Activated T-cell treated with anti-CD3 and anti-CD28 coated beads, Interleukin-2, amount 50 U/mL, for 4 hours (primary cell): ENCODE measurements around the gene GPR152. TPM values are rescaled to one million over a fixed set of nuclear protein-coding genes. Genes with fewer than 3 reads are reported as not detected.

Experiments used
- ATAC-seq, 2 donors: fragments of 200-7000 bp; cut with Tn5 transposase; one replicate each; pipeline ENCODE4 v1.10.0; 2021
- DNase-seq: peaks from one replicate; pipeline ENCODE4 v3.0.0-alpha.2; 2020
- H3K27me3 Mint-ChIP-seq: one replicate; pipeline ENCODE4 v1.8.0; 2021; ENCODE audit warnings: low read depth, mixed read lengths
- H3K36me3 Mint-ChIP-seq: one replicate; pipeline ENCODE4 v1.8.0; 2022; ENCODE audit warnings: mixed read lengths; ENCODE audit not compliant: insufficient read depth
- H3K4me1 Mint-ChIP-seq: one replicate; pipeline ENCODE4 v1.8.0; 2021; ENCODE audit warnings: low read depth, mixed read lengths
- H3K4me3 Mint-ChIP-seq: one replicate; pipeline ENCODE4 v1.8.0; 2021; ENCODE audit warnings: mild to moderate bottlenecking, moderate library complexity, mixed read lengths
- H3K9me3 Mint-ChIP-seq: one replicate; pipeline ENCODE4 v1.8.0; 2021; ENCODE audit warnings: mixed read lengths
- total RNA-seq, 3 donors: library from RNA; stranded (reverse); gene quantifications; one replicate each; pipeline ENCODE4 v1.2.1, GENCODE V29; 2021

GPR152 gene
- total RNA-seq, 3 donors from 2014 or later: not detected

GRCh38 chr11:67420646-67421429, 31.7 kb downstream of the GPR152 start:
- peak; percentile 99 for DNase-seq
- H3K4me1 Mint-ChIP-seq: peaks cover 49% of the 10 kb centered on the region
- peak overlapping the region; percentile 79 for H3K4me3 Mint-ChIP-seq
- ATAC-seq: peak; percentile 86 to 90
- H3K36me3 Mint-ChIP-seq: no peaks in the 10 kb centered on the region
- no peaks in the 10 kb centered on the region for H3K27me3 Mint-ChIP-seq
- no peaks in the 10 kb centered on the region for H3K9me3 Mint-ChIP-seq

GRCh38 chr11:67420147-67420645, 32.3 kb downstream of the GPR152 start:
- H3K27me3 Mint-ChIP-seq: no peaks in the 10 kb centered on the region
- H3K4me1 Mint-ChIP-seq: peaks cover 50% of the 10 kb centered on the region
- ATAC-seq (no peak), DNase-seq (no peak)
- H3K9me3 Mint-ChIP-seq: no peaks in the 10 kb centered on the region
- no peaks in the 10 kb centered on the region for H3K36me3 Mint-ChIP-seq
- H3K4me3 Mint-ChIP-seq: peak overlapping the region; percentile 79

- ATAC-seq: no peak
- H3K36me3 Mint-ChIP-seq: no peaks in the 10 kb centered on the region
- peak overlapping the region; percentile 79 for H3K4me3 Mint-ChIP-seq
- peaks cover 50% of the 10 kb centered on the region for H3K4me1 Mint-ChIP-seq
- no peak for DNase-seq
- H3K9me3 Mint-ChIP-seq: no peaks in the 10 kb centered on the region
- no peaks in the 10 kb centered on the region for H3K27me3 Mint-ChIP-seq
These were observed 33.0 kb downstream of the GPR152 start for GRCh38 chr11:67419325-67420049.

- Mint-ChIP-seq H3K27me3 (no peaks in the 10 kb centered on the region), H3K9me3 (no peaks in the 10 kb centered on the region), H3K36me3 (no peaks in the 10 kb centered on the region), H3K4me3 (peak overlapping the region; percentile 79), H3K4me1 (peaks cover 49% of the 10 kb centered on the region)
- ATAC-seq (no peak), DNase-seq (no peak)
These were observed 33.9 kb downstream of the GPR152 start for GRCh38 chr11:67418476-67419281.

GRCh38 chr11:67417425-67417824, 35.1 kb downstream of the GPR152 start:
- Mint-ChIP-seq H3K9me3 (no peaks in the 10 kb centered on the region), H3K27me3 (no peaks in the 10 kb centered on the region), H3K4me1 (peaks cover 61% of the 10 kb centered on the region), H3K4me3 (no peak overlapping the region), H3K36me3 (no peaks in the 10 kb centered on the region)
- DNase-seq (no peak), ATAC-seq (no peak)

GRCh38 chr11:67416416-67417335, 35.9 kb downstream of the GPR152 start:
- Mint-ChIP-seq H3K36me3 (no peaks in the 10 kb centered on the region), H3K9me3 (no peaks in the 10 kb centered on the region), H3K4me3 (peak overlapping the region; percentile 74), H3K27me3 (no peaks in the 10 kb centered on the region), H3K4me1 (peaks cover 68% of the 10 kb centered on the region)
- DNase-seq (peak; percentile 69), ATAC-seq (peak; percentile 4 to 10)

GRCh38 chr11:67415501-67416304, 36.8 kb downstream of the GPR152 start, which contains the start of gene CARNS1:
CARNS1 (plus strand) TSS chr11:67415678; CDS start chr11:67416200, 522 bp downstream.
- no peak for DNase-seq
- peaks cover 75% of the 10 kb centered on the region for H3K4me1 Mint-ChIP-seq
- peak within 1 kb of the TSS; percentile 74 for H3K4me3 Mint-ChIP-seq
- ATAC-seq: no peak
- H3K9me3 Mint-ChIP-seq: no peaks in the 10 kb centered on the region
- H3K36me3 Mint-ChIP-seq: no peaks in the 10 kb centered on the region
- H3K27me3 Mint-ChIP-seq: no peaks in the 10 kb centered on the region

- DNase-seq (no peak), ATAC-seq (no peak)
- Mint-ChIP-seq H3K36me3 (no peaks in the 10 kb centered on the region), H3K4me1 (peaks cover 76% of the 10 kb centered on the region), H3K27me3 (no peaks in the 10 kb centered on the region), H3K4me3 (no peak overlapping the region), H3K9me3 (no peaks in the 10 kb centered on the region)
These were observed 39.2 kb downstream of the GPR152 start for GRCh38 chr11:67413266-67413849.

- Mint-ChIP-seq H3K36me3 (no peaks in the 10 kb centered on the region), H3K27me3 (no peaks in the 10 kb centered on the region), H3K9me3 (no peaks in the 10 kb centered on the region), H3K4me1 (peaks cover 76% of the 10 kb centered on the region), H3K4me3 (no peak overlapping the region)
- ATAC-seq (no peak), DNase-seq (no peak)
These were observed 39.9 kb downstream of the GPR152 start for GRCh38 chr11:67412495-67413179.

- Mint-ChIP-seq H3K4me3 (no peak overlapping the region), H3K36me3 (peaks cover 5% of the 10 kb centered on the region), H3K9me3 (no peaks in the 10 kb centered on the region), H3K27me3 (no peaks in the 10 kb centered on the region), H3K4me1 (peaks cover 79% of the 10 kb centered on the region)
- ATAC-seq: peak; percentile 15
- no peak for DNase-seq
These were observed 40.8 kb downstream of the GPR152 start for GRCh38 chr11:67411785-67412152.

GRCh38 chr11:67410984-67411784, 41.3 kb downstream of the GPR152 start:
- no peak for DNase-seq
- no peak overlapping the region for H3K4me3 Mint-ChIP-seq
- peaks cover 79% of the 10 kb centered on the region for H3K4me1 Mint-ChIP-seq
- ATAC-seq: no peak
- H3K27me3 Mint-ChIP-seq: no peaks in the 10 kb centered on the region
- peaks cover 5% of the 10 kb centered on the region for H3K36me3 Mint-ChIP-seq
- H3K9me3 Mint-ChIP-seq: no peaks in the 10 kb centered on the region
